Vagina (tissue), 2 donors: ENCODE data around the gene SPOCD1. TPM values are rescaled to one million over a fixed set of nuclear protein-coding genes. Genes with fewer than 3 reads are reported as not detected.

Experiments
- DNase-seq, 2 donors: peaks; one replicate each; pipeline ENCODE4 v3.0.0-alpha.2; 2017; ENCODE audit errors: extremely low spot score in 2 of 2
- H3K27ac ChIP-seq: fragments of 200-600 bp; sonication (generic); one replicate; pipeline ENCODE4 v1.5.1; 2019
- H3K27me3 ChIP-seq: fragments of 200-600 bp; sonication (generic); one replicate; pipeline ENCODE4 v1.5.1; 2019
- H3K36me3 ChIP-seq, 2 donors: fragments of 200-600 bp; sonication (generic); one replicate each; pipeline ENCODE4 v1.5.1; 2017 to 2019
- H3K4me1 ChIP-seq: fragments of 200-600 bp; sonication (generic); one replicate; pipeline ENCODE4 v1.5.1; 2019
- H3K4me3 ChIP-seq, 2 donors: fragments of 200-600 bp; sonication (generic); 1 replicate in 1 of 2; 2 replicates in 1 of 2; pipeline ENCODE4 v1.5.1; 2016 to 2019
- H3K9me3 ChIP-seq: fragments of 200-600 bp; sonication (generic); one replicate; pipeline ENCODE4 v1.5.1; 2019
- POLR2A ChIP-seq, 2 donors: fragments of 450-650 bp; IDR thresholded peaks; one replicate each; pipeline ENCODE4 v1.6.1; 2017; ENCODE audit warnings: antibody characterized with exemption in 2 of 2, mild to moderate bottlenecking in 2 of 2, moderate library complexity in 2 of 2
- POLR2AphosphoS5 ChIP-seq, 2 donors: sonication (generic); formaldehyde crosslinking; IDR thresholded peaks; one replicate each; pipeline ENCODE4 v1.9.0; 2017; ENCODE audit warnings: antibody characterized with exemption in 2 of 2, mild to moderate bottlenecking in 2 of 2, low read depth in 1 of 2; ENCODE audit not compliant: insufficient read depth in 1 of 2
- intact Hi-C: fragments of 100-400 bp; cut with DNase I; formaldehyde crosslinking; loops from one replicate; pipeline ENCODE4 v1.15.1; 2023
- total RNA-seq: library from RNA; depleted of rRNA; stranded (reverse); fragments of >200 nt; gene quantifications from one replicate; pipeline ENCODE4 v1.2.3, GENCODE V29; 2016
- TF ChIP-seq, protein P1 (sequence below), 3 experiments: fragments of 450-650 bp in 2 of 3; fragments of 200-600 bp in 1 of 3; sonication (generic) in 1 of 3; IDR thresholded peaks; one replicate each; pipeline ENCODE4 v1.5.1; 2017 to 2019; ENCODE audit warnings: antibody characterized with exemption in 3 of 3, mild to moderate bottlenecking in 2 of 3, moderate library complexity in 2 of 3

SPOCD1 gene
- total RNA-seq, 1 donor from 2014 or later, result 4.2 TPM

DNA sequence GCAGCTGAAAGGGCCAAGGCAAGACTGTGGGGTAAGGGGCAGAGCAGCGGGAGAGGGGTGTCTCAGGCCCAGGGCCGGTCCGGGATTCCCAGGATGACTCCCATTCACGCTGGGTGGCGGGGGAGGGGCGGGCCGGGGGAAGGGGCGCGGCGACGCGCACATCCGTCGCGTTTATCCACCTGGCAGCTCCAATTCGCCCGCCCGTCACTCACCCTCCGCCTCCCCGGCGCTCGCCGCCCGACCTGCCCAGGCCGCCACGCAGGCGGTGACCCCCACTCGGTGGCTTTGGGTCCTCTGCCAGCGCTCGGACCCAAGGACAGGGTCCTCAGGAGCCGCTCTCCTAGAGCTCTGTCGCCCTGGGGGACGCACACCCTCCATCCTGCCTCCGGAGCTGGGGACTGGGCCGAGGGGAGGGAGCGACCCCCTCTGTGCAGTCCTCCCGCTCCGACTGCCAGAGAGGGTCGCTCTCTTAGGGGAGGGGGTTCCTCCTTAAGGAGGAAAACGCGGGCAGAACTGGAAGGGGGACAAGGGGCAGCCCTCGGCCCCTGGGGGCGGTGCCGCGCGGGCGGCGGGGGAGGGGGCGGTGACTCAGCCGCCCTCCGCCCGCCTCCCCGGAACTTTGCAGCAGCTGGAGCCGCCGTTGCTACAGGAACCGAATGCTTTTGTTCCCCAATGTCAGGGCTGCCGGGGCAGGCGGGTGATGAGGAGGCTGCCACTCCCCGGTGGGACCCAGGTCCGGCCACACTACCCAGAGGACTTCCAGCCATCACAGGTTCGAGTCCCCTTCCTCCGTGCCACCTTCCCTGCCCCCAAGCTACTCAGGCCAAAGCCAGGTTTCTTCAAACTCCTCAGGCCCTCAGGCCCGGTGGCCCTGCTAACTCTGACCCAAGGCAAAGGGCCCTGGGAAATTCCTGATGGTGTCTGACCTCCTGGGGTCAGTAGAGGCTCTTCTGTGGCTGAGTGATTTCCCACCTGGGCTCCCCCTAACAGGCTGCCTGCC lies 55.1 kb downstream of the SPOCD1 start:
- intact Hi-C loops, result no loop called here
- DNase-seq, result no peak
- peaks cover 48% of the 10 kb centered on the region for H3K4me1 ChIP-seq
- H3K36me3 ChIP-seq, result no peaks in the 10 kb centered on the region
- peak overlapping the region; percentile 52 to 59 for H3K4me3 ChIP-seq
- no peaks in the 10 kb centered on the region for H3K27me3 ChIP-seq
- H3K27ac ChIP-seq, result peak overlapping the region; percentile 10
- H3K9me3 ChIP-seq, result no peaks in the 10 kb centered on the region
- TF ChIP-seq POLR2AphosphoS5 (IDR thresholded peaks at IDR 0.05; ENCODE audit: insufficient read depth in 1 of 2, low read depth in 1 of 2), result peak in 1 of 2 donors; percentile 45
- TF ChIP-seq, protein P1, sequence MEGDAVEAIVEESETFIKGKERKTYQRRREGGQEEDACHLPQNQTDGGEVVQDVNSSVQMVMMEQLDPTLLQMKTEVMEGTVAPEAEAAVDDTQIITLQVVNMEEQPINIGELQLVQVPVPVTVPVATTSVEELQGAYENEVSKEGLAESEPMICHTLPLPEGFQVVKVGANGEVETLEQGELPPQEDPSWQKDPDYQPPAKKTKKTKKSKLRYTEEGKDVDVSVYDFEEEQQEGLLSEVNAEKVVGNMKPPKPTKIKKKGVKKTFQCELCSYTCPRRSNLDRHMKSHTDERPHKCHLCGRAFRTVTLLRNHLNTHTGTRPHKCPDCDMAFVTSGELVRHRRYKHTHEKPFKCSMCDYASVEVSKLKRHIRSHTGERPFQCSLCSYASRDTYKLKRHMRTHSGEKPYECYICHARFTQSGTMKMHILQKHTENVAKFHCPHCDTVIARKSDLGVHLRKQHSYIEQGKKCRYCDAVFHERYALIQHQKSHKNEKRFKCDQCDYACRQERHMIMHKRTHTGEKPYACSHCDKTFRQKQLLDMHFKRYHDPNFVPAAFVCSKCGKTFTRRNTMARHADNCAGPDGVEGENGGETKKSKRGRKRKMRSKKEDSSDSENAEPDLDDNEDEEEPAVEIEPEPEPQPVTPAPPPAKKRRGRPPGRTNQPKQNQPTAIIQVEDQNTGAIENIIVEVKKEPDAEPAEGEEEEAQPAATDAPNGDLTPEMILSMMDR (IDR thresholded peaks at IDR 0.05), result no peak

DNA sequence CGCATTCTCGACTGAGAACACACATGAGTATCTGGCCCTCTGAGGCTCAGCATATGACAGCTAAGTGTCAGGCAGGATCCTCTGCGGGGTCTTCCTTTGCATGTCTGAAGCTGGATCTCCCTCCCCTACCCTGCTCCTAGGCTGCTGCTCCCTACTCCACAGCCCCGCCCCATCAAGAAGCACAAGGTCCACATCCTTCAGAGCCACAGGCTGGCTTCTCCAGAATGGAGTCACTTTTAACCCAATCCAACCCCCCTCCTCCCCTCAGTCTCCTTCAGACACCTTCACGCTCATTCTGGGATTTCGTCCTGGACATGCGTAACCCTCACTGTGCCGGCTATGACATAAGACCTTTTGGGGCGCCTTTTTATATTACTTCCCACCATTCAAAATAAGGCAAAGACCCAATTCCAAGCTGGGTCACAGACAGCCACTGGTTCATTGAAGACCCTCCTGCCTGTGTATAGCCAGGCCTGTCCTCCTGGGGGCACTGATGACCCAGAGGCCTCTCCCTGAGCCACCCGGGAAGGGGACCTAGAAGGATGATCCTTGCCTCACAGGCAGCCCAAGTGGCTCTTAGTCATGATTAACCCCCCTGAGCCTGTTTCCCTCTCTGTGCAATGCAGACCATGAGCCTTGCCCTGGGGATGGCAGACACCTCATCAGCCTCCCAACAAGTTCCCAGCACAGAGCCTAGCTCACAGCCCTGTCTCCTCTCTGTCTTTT lies 56.4 kb downstream of the SPOCD1 start:
- H3K27ac ChIP-seq, result no peak overlapping the region
- H3K27me3 ChIP-seq, result no peaks in the 10 kb centered on the region
- no peak overlapping the region for H3K4me3 ChIP-seq
- no peaks in the 10 kb centered on the region for H3K9me3 ChIP-seq
- intact Hi-C loops, result no loop called here
- peaks cover 42% of the 10 kb centered on the region for H3K4me1 ChIP-seq
- DNase-seq, result no peak
- TF ChIP-seq POLR2AphosphoS5 (IDR thresholded peaks at IDR 0.05; ENCODE audit: insufficient read depth in 1 of 2, low read depth in 1 of 2), result no peak
- TF ChIP-seq, protein P1 (IDR thresholded peaks at IDR 0.05), result no peak
- TF ChIP-seq POLR2A (IDR thresholded peaks at IDR 0.05), result no peak
- no peaks in the 10 kb centered on the region for H3K36me3 ChIP-seq

DNA sequence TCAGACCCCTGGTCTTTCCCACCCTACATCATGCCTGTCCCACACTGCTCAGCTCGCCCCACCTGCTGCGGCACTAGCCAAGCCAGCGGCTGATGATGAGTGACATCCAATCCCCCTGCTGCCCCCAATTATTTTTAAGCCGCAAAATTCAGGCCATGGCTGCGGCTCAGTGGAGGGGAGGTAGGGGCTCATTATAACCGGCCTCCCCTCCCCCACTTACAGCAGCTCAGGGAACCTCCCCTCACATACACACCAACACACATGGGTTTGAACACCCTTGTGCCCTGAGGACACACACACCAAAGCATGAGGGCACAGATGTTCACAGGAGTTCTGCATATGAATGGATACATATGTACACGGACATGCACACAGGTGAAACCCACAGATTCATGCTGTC lies 57.0 kb downstream of the SPOCD1 start:
- no peaks in the 10 kb centered on the region for H3K27me3 ChIP-seq
- no peak for TF ChIP-seq POLR2AphosphoS5 (IDR thresholded peaks at IDR 0.05; ENCODE audit: insufficient read depth in 1 of 2, low read depth in 1 of 2)
- TF ChIP-seq, protein P1 (IDR thresholded peaks at IDR 0.05), result no peak
- no peak for TF ChIP-seq POLR2A (IDR thresholded peaks at IDR 0.05)
- no peaks in the 10 kb centered on the region for H3K36me3 ChIP-seq
- intact Hi-C loops, result no loop called here
- no peak for DNase-seq
- peaks cover 46% of the 10 kb centered on the region for H3K4me1 ChIP-seq
- H3K4me3 ChIP-seq, result no peak overlapping the region
- H3K27ac ChIP-seq, result no peak overlapping the region
- H3K9me3 ChIP-seq, result no peaks in the 10 kb centered on the region

DNA sequence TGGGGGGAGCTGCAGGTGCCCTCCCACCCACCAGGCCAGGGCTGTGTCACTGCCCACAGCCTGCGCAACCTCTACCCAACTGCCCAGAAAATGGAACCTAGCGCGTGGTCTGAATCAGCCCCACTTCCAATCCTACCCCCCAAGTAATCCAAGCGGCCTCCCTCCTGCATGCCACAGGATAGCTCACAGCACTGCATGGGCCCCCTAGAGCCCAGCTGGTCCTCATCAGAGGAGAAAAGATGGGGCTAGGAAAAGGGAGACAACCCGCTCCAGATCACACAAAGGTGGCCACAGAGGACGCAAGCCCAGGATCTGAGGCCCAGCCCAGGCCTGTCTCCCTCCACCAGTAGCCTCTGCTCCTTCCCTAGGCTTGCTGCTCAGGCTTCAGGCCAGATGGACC lies 57.8 kb downstream of the SPOCD1 start:
- DNase-seq, result no peak
- no peaks in the 10 kb centered on the region for H3K36me3 ChIP-seq
- H3K27ac ChIP-seq, result no peak overlapping the region
- H3K4me1 ChIP-seq, result peaks cover 42% of the 10 kb centered on the region
- no peaks in the 10 kb centered on the region for H3K27me3 ChIP-seq
- TF ChIP-seq, protein P1 (IDR thresholded peaks at IDR 0.05), result no peak
- TF ChIP-seq POLR2A (IDR thresholded peaks at IDR 0.05) (no peak), POLR2AphosphoS5 (IDR thresholded peaks at IDR 0.05; ENCODE audit: insufficient read depth in 1 of 2, low read depth in 1 of 2) (no peak)
- H3K9me3 ChIP-seq, result no peaks in the 10 kb centered on the region
- intact Hi-C loops, result no loop called here
- H3K4me3 ChIP-seq, result no peak overlapping the region
